PC-9 (cell line): ENCODE data around the gene ECM2. TPM values are rescaled to one million over a fixed set of nuclear protein-coding genes. Genes with fewer than 3 reads are reported as not detected.

ENCODE experiments used
- BruUV-seq: library from RNA; stranded (reverse); fragments of 400-500 nt; replicated peaks from 2 replicates; lab custom pipeline; 2021; lab: Mats Ljungman, UMichigan
- CTCF ChIA-PET: fragments of 300-600 bp; sonication (Branson Sonifier 250); formaldehyde crosslinking; loops from one replicate; lab custom pipeline; 2022; ENCODE audit warnings: antibody characterized with exemption; lab: Charles Lee
- POLR2A ChIA-PET: fragments of 300-600 bp; sonication (Branson Sonifier 250); formaldehyde crosslinking; loops from one replicate; lab custom pipeline; 2022; ENCODE audit warnings: antibody characterized with exemption; ENCODE audit not compliant: unreplicated experiment; lab: Charles Lee
- DNase-seq, 2 experiments: peaks; one replicate each; pipeline versions ENCODE4 v3.0.0 to v3.0.0-alpha.2; 2015 to 2022; ENCODE audit warnings: mixed read lengths in 1 of 2
- H2AFZ ChIP-seq: fragments of 200-600 bp; sonication (generic); 2 replicates; pipeline ENCODE4 v1.8.1; 2017; ENCODE audit warnings: antibody characterized with exemption
- H3F3A ChIP-seq: fragments of 200-600 bp; sonication (generic); 2 replicates; pipeline ENCODE4 v1.8.1; 2017; ENCODE audit warnings: antibody characterized with exemption, mild to moderate bottlenecking, low read depth; ENCODE audit not compliant: insufficient read depth
- H3K27ac ChIP-seq: fragments of 200-600 bp; sonication (generic); 2 replicates; pipeline ENCODE4 v1.6.1; 2016; ENCODE audit warnings: mixed run types
- H3K27me3 ChIP-seq: fragments of 200-600 bp; sonication (generic); 2 replicates; pipeline ENCODE4 v1.6.1; 2016; ENCODE audit warnings: low read depth, mixed run types; ENCODE audit not compliant: insufficient read depth
- H3K36me3 ChIP-seq: fragments of 200-600 bp; sonication (generic); 2 replicates; pipeline ENCODE4 v1.6.1; 2016; ENCODE audit warnings: low read depth, mixed run types
- H3K4me1 ChIP-seq: fragments of 200-600 bp; sonication (generic); replicated peaks from 2 replicates; pipeline ENCODE4 v1.6.1; 2016; ENCODE audit warnings: mixed run types; ENCODE audit not compliant: insufficient read depth
- H3K4me2 ChIP-seq: fragments of 200-600 bp; sonication (generic); 2 replicates; pipeline ENCODE4 v1.6.1; 2017; ENCODE audit warnings: mixed run types
- H3K4me3 ChIP-seq: fragments of 200-600 bp; sonication (generic); 2 replicates; pipeline ENCODE4 v1.6.1; 2016; ENCODE audit warnings: mixed run types
- H3K79me2 ChIP-seq: fragments of 200-600 bp; sonication (generic); 2 replicates; pipeline ENCODE4 v1.6.1; 2017; ENCODE audit warnings: low read depth, mixed run types
- H3K9me2 ChIP-seq: fragments of 200-600 bp; sonication (generic); 2 replicates; pipeline ENCODE4 v1.8.1; 2017; ENCODE audit warnings: mild to moderate bottlenecking; ENCODE audit not compliant: insufficient read depth
- H3K9me3 ChIP-seq: fragments of 200-600 bp; sonication (generic); 2 replicates; pipeline ENCODE4 v1.8.1; 2016; ENCODE audit warnings: low read depth; ENCODE audit not compliant: insufficient read depth
- H4K20me1 ChIP-seq: fragments of 200-600 bp; sonication (generic); 2 replicates; pipeline ENCODE4 v1.8.1; 2017; ENCODE audit not compliant: insufficient read depth
- EZH2 ChIP-seq: fragments of 200-600 bp; sonication (generic); IDR thresholded peaks from 2 replicates; pipeline ENCODE4 v1.8.0; 2017; ENCODE audit warnings: antibody characterized with exemption, low read depth
- intact Hi-C: fragments of 100-400 bp; cut with micrococcal nuclease; formaldehyde crosslinking; loops from one replicate; pipeline ENCODE4 v1.10.0; 2022; ENCODE audit not compliant: unreplicated experiment
- total RNA-seq: library from RNA; stranded (reverse); gene quantifications from 2 replicates; pipeline ENCODE4 v1.2.3, GENCODE V29; 2021
- TF ChIP-seq, protein P1 (sequence below): fragments of 200-600 bp; sonication (generic); conservative IDR thresholded peaks from 2 replicates; pipeline ENCODE4 v1.6.1; 2017; ENCODE audit warnings: mixed run types, antibody characterized with exemption, mild to moderate bottlenecking, moderate library complexity

ECM2 gene
- total RNA-seq, 1 experiment from 2014 or later, result 3.1 TPM

DNA sequence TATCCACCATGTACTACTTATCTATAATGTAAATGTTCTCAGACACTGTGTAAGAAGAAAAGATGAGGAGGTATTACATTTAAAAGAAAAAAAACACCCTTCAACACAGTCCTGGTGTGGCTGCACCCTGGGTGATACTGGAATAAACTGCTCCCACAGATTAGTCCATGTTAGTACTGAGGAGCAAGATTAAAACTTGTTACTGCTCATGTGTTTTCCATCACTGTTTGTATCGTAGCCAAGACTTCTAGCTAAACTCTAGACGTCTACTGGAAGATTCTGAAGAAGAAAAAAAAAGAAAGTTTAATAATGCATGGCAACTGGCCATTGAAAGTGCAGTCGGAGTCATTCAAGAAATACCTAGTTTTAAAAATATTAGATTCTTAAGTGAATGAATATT is 53.5 kb downstream of the ECM2 start, which contains the start of gene ASPN:
TSS of gene ASPN (minus strand) at position 178 of the 400 bp plus-strand sequence.
- Histone ChIP-seq H3K79me2 (no peaks in the 10 kb centered on the region), H2AFZ (no peak within 1 kb of the TSS), H3K4me3 (no peak within 1 kb of the TSS), H3K9me3 (no peaks in the 10 kb centered on the region), H4K20me1 (no peaks in the 10 kb centered on the region), H3K27me3 (no peaks in the 10 kb centered on the region), H3F3A (no peaks in the 10 kb centered on the region), H3K4me2 (peak within 1 kb of the TSS; percentile 30), H3K27ac (peak within 1 kb of the TSS; percentile 56; the same call in 1 of the 2 replicates), H3K36me3 (no peaks in the 10 kb centered on the region), H3K4me1 (peaks cover 28% of the 10 kb centered on the region), H3K9me2 (no peaks in the 10 kb centered on the region)
- DNase-seq, result no peak
- ChIA-PET CTCF (no interaction called here), POLR2A (interaction anchor here (0.6 kb wide), 1 partner anchor 24 kb away, joined by 3 read pairs; no protein-coding TSS in a partner anchor)
- no TSS peak for BruUV-seq
- TF ChIP-seq EZH2, result no peak
- TF ChIP-seq, protein P1, sequence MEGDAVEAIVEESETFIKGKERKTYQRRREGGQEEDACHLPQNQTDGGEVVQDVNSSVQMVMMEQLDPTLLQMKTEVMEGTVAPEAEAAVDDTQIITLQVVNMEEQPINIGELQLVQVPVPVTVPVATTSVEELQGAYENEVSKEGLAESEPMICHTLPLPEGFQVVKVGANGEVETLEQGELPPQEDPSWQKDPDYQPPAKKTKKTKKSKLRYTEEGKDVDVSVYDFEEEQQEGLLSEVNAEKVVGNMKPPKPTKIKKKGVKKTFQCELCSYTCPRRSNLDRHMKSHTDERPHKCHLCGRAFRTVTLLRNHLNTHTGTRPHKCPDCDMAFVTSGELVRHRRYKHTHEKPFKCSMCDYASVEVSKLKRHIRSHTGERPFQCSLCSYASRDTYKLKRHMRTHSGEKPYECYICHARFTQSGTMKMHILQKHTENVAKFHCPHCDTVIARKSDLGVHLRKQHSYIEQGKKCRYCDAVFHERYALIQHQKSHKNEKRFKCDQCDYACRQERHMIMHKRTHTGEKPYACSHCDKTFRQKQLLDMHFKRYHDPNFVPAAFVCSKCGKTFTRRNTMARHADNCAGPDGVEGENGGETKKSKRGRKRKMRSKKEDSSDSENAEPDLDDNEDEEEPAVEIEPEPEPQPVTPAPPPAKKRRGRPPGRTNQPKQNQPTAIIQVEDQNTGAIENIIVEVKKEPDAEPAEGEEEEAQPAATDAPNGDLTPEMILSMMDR, result no peak
- intact Hi-C loops, result no loop called here

DNA sequence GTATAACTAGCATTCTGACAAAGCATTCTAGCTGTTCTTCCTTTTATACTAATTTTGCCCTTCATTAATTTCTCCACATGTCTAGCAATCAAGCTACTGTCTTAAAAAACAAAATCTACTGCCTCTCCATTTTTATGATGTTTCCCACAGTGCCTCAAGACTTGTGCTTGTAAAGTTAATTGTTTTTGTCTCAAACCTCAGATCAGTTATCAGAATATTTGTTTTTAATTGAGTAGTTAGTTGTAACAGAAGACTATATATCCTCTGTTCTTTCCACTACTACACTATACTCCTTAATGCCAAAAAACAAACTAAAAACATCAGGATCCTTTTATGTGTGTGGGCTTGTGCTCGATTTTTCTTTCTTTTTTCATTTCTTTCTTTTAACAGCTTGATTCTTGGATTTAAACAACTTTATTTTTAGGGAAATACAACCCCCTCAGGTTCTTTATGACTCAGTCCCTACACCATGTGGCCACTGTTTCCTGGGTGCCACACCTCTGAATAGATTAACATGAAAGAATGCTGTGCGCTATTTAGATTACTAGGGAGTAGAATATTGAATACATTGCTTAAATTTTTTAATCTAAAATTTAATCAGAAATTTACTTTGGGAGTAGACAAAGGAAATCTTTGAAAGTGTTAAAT is 54.7 kb downstream of the ECM2 start:
- Histone ChIP-seq H3F3A (no peaks in the 10 kb centered on the region), H3K9me2 (no peaks in the 10 kb centered on the region), H3K9me3 (no peaks in the 10 kb centered on the region), H3K4me3 (no peak overlapping the region), H2AFZ (peak overlapping the region; percentile 7; the same call in 1 of the 2 replicates), H3K79me2 (no peaks in the 10 kb centered on the region), H3K36me3 (no peaks in the 10 kb centered on the region), H3K27me3 (no peaks in the 10 kb centered on the region), H4K20me1 (no peaks in the 10 kb centered on the region), H3K4me2 (peak overlapping the region; percentile 30), H3K27ac (peak overlapping the region; percentile 56), H3K4me1 (peaks cover 28% of the 10 kb centered on the region)
- ChIA-PET POLR2A (interaction anchor here (0.6 kb wide), 2 partner anchors 96 to 186 kb away, joined by 4 to 7 read pairs; no protein-coding TSS in a partner anchor), CTCF (no interaction called here)
- peak in 1 of 2 experiments; percentile 71 for DNase-seq
- no TSS peak for BruUV-seq
- no peak for TF ChIP-seq EZH2
- TF ChIP-seq, protein P1, result no peak
- intact Hi-C loops, result loop anchor here (2.0 kb wide), 1 partner anchor 26 kb away; no protein-coding TSS in a partner anchor

DNA sequence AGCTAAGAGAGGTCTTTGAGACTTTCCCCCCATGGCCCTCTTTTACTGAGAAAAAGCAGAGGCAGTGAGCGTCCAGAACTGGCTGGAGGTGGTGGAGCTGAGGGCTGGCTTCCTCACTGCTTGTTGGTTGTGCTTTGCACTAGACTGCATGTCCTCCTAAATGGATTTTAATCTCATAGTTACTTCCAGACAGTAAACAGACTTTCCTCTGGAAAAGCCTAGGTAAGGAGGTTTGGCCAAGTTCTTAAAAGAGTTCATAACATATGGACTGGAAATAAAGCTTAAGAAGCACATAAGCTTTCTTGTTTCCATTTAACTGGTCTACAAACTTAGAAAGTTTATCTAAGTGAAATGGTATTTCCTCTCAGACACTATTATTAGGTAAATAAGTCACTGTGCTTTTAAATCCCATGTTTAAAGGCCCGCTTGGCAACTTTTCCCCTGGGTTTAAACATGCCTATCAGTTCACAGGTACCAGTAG is 55.5 kb downstream of the ECM2 start:
- ChIA-PET POLR2A (interaction anchor here (0.6 kb wide), 1 partner anchor 185 kb away, joined by 4 read pairs; no protein-coding TSS in a partner anchor), CTCF (no interaction called here)
- Histone ChIP-seq H2AFZ (peak overlapping the region; percentile 18; the same call in 1 of the 2 replicates), H3K9me3 (no peaks in the 10 kb centered on the region), H3K9me2 (no peaks in the 10 kb centered on the region), H3K27me3 (no peaks in the 10 kb centered on the region), H3K4me1 (peaks cover 28% of the 10 kb centered on the region), H3K36me3 (no peaks in the 10 kb centered on the region), H3K4me2 (no peak overlapping the region), H4K20me1 (no peaks in the 10 kb centered on the region), H3K4me3 (no peak overlapping the region), H3F3A (no peaks in the 10 kb centered on the region), H3K27ac (peak overlapping the region; percentile 56), H3K79me2 (no peaks in the 10 kb centered on the region)
- TF ChIP-seq, protein P1, result no peak
- TF ChIP-seq EZH2, result no peak
- no TSS peak for BruUV-seq
- no peak for DNase-seq
- intact Hi-C loops, result loop anchor here (2.0 kb wide), 1 partner anchor 26 kb away; no protein-coding TSS in a partner anchor
